Tibial artery (tissue), 4 donors: ENCODE data around the gene TMEM256.
"Not testable (repeated sequence)": the region's sequence is repeated elsewhere in the genome, so short reads cannot be mapped to it uniquely, and the experiment has no call there.

Experiments
- DNase-seq, 2 donors: peaks; one replicate each; pipeline ENCODE4 v3.0.0-alpha.2; 2019
- H3K27ac ChIP-seq, 2 donors: fragments of 200-600 bp; sonication (generic) in 1 of 2; 1 replicate in 1 of 2; 2 replicates in 1 of 2; pipeline ENCODE4 v1.5.1; 2018 to 2019; ENCODE audit warnings: mild to moderate bottlenecking in 1 of 2
- H3K27me3 ChIP-seq, 2 donors: fragments of 200-600 bp; sonication (generic) in 1 of 2; one replicate each; pipeline versions ENCODE4 v1.5.1 to v1.6.0; 2016 to 2019
- H3K36me3 ChIP-seq, 3 donors: fragments of 200-600 bp; sonication (generic) in 2 of 3; one replicate each; pipeline ENCODE4 v1.5.1; 2016 to 2019; ENCODE audit warnings: mild to moderate bottlenecking in 2 of 3
- H3K4me1 ChIP-seq, 4 donors: fragments of 200-600 bp; sonication (generic) in 2 of 4; 1 replicate in 3 of 4; 2 replicates in 1 of 4; pipeline ENCODE4 v1.5.1; 2016 to 2019
- H3K4me3 ChIP-seq, 2 donors: fragments of 200-600 bp; sonication (generic) in 1 of 2; 1 replicate in 1 of 2; 2 replicates in 1 of 2; pipeline ENCODE4 v1.5.1; 2018 to 2019; ENCODE audit warnings: mild to moderate bottlenecking in 2 of 2
- H3K9me3 ChIP-seq, 3 donors: fragments of 200-600 bp; sonication (generic) in 1 of 3; one replicate each; pipeline ENCODE4 v1.5.1; 2016 to 2019
- intact Hi-C: fragments of 100-400 bp; cut with DNase I; formaldehyde crosslinking; loops from one replicate; pipeline ENCODE4 v1.15.0; 2023; ENCODE audit warnings: low total_unique reads
- TF ChIP-seq, protein P1 (sequence below), 2 experiments: fragments of 200-600 bp in 1 of 2; fragments of 450-650 bp in 1 of 2; IDR thresholded peaks; one replicate each; pipeline ENCODE4 v1.5.1; 2017 to 2019; ENCODE audit warnings: antibody characterized with exemption in 2 of 2, mild to moderate bottlenecking in 1 of 2, moderate library complexity in 1 of 2

Gene TMEM256

GRCh38 chr17:7367918-7368598 lies 35.8 kb downstream of the TMEM256 start:
- H3K27ac ChIP-seq: no peak overlapping the region
- no peak for DNase-seq
- no peaks in the 10 kb centered on the region for H3K4me1 ChIP-seq
- no peaks in the 10 kb centered on the region for H3K36me3 ChIP-seq
- H3K27me3 ChIP-seq: peaks cover 0 to 18% of the 10 kb centered on the region in 2 donors
- intact Hi-C loops: no loop called here
- no peaks in the 10 kb centered on the region for H3K9me3 ChIP-seq
- H3K4me3 ChIP-seq: no peak overlapping the region
- TF ChIP-seq, protein P1, sequence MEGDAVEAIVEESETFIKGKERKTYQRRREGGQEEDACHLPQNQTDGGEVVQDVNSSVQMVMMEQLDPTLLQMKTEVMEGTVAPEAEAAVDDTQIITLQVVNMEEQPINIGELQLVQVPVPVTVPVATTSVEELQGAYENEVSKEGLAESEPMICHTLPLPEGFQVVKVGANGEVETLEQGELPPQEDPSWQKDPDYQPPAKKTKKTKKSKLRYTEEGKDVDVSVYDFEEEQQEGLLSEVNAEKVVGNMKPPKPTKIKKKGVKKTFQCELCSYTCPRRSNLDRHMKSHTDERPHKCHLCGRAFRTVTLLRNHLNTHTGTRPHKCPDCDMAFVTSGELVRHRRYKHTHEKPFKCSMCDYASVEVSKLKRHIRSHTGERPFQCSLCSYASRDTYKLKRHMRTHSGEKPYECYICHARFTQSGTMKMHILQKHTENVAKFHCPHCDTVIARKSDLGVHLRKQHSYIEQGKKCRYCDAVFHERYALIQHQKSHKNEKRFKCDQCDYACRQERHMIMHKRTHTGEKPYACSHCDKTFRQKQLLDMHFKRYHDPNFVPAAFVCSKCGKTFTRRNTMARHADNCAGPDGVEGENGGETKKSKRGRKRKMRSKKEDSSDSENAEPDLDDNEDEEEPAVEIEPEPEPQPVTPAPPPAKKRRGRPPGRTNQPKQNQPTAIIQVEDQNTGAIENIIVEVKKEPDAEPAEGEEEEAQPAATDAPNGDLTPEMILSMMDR (IDR thresholded peaks at IDR 0.05): no peak

DNA sequence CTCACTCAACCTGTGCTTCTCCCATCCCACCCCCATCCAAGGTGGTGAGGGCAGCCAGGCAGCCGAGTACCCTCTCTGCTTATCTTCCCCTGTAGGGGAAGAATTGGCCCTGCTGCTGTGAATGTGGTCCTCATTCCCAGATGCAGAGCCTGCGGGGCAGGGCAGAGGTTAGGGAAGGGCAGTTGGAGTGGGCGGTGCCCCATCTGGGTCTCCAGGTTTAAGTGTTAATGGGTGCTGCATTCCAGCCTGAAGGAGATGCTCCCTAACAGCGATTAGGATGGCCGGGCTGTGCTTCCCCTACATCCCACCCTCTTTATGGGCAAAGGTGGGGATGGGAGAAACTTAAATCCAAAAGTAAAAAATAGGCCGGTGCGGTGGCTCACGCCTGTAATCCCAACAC lies 36.8 kb downstream of the TMEM256 start:
- H3K27ac ChIP-seq: no peak overlapping the region
- H3K4me1 ChIP-seq: no peaks in the 10 kb centered on the region
- H3K27me3 ChIP-seq: peaks cover 0 to 16% of the 10 kb centered on the region in 2 donors
- H3K4me3 ChIP-seq: no peak overlapping the region
- intact Hi-C loops: no loop called here
- TF ChIP-seq, protein P1 (IDR thresholded peaks at IDR 0.05): no peak
- DNase-seq: no peak
- no peaks in the 10 kb centered on the region for H3K9me3 ChIP-seq
- no peaks in the 10 kb centered on the region for H3K36me3 ChIP-seq

GRCh38 chr17:7365963-7366362 lies 37.9 kb downstream of the TMEM256 start:
- H3K9me3 ChIP-seq, H3K36me3 ChIP-seq, H3K4me3 ChIP-seq, H3K4me1 ChIP-seq, H3K27ac ChIP-seq, intact Hi-C loops, DNase-seq: not testable (repeated sequence)
- peaks cover 0 to 16% of the 10 kb centered on the region in 2 donors for H3K27me3 ChIP-seq

GRCh38 chr17:7363311-7363710 lies 40.6 kb downstream of the TMEM256 start:
- DNase-seq: no peak
- peaks cover 0 to 3% of the 10 kb centered on the region in 2 donors for H3K27me3 ChIP-seq
- H3K4me1 ChIP-seq: no peaks in the 10 kb centered on the region
- intact Hi-C loops: no loop called here
- H3K4me3 ChIP-seq: no peak overlapping the region
- H3K27ac ChIP-seq: no peak overlapping the region
- TF ChIP-seq, protein P1 (IDR thresholded peaks at IDR 0.05): no peak
- H3K9me3 ChIP-seq: no peaks in the 10 kb centered on the region
- H3K36me3 ChIP-seq: no peaks in the 10 kb centered on the region

DNA sequence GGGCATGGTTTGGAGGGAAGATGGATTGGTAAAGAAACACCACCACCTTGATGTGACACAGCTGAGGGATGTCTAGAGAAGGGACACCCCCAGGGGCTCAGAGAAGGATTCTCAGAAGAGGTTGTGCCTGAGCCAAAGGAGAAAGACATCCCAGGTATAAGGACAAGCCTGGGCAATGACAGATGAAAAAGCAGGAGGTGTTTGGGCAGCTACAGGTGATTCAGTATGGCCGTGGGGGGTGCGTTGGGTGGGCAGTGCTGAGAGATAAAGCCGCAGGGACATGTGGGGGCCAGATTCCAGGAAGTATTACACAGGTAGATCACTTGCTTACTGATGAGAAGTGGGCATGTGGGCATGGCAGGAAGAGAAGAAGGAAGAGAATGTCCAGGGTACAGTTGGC lies 42.0 kb downstream of the TMEM256 start:
- Histone ChIP-seq H3K36me3 (no peaks in the 10 kb centered on the region), H3K4me1 (peaks cover 0 to under 1% (median 0%) of the 10 kb centered on the region in 4 donors), H3K4me3 (no peak overlapping the region), H3K27me3 (peaks cover 0 to 3% of the 10 kb centered on the region in 2 donors), H3K27ac (no peak overlapping the region), H3K9me3 (no peaks in the 10 kb centered on the region)
- TF ChIP-seq, protein P1 (IDR thresholded peaks at IDR 0.05): no peak
- no peak for DNase-seq
- intact Hi-C loops: no loop called here

DNA sequence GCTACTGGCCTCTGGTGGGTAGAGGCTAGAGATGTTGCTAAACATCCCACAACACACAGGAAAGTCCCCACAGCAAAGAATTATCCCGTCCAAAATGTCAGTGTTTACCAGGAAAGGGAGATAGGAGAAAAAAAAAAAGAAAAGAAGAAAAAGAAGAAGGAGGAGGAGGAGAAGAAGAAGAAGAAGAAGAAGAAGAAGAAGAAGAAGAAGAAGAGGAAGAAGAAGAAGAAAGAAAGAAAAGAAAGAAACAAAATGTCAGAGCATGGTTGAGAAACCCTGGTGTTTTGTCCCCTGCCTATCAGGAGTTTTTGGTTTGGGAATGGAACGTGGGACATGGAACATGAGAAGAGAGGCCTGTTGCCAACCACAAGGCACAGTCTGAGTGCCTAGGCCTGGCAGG lies 46.5 kb downstream of the TMEM256 start:
- peaks cover 0 to 42% (median 30%) of the 10 kb centered on the region in 4 donors for H3K4me1 ChIP-seq
- H3K9me3 ChIP-seq: no peaks in the 10 kb centered on the region
- TF ChIP-seq, protein P1 (IDR thresholded peaks at IDR 0.05): no peak
- no peak for DNase-seq
- no peak overlapping the region for H3K4me3 ChIP-seq
- no peak overlapping the region for H3K27ac ChIP-seq
- peaks cover 0 to 3% of the 10 kb centered on the region in 2 donors for H3K27me3 ChIP-seq
- intact Hi-C loops: no loop called here
- H3K36me3 ChIP-seq: no peaks in the 10 kb centered on the region
